GM12878 (cell line): ENCODE results near the gene CGREF1. TPM values are rescaled to one million over a fixed set of nuclear protein-coding genes. Genes with fewer than 3 reads are reported as not detected.

Experiments
- ATAC-seq: fragments of 200-7000 bp; cut with Tn5 transposase; 3 replicates; pipeline ENCODE4 v1.9.1; 2020; ENCODE audit warnings: mild to moderate bottlenecking, moderate library complexity
- BruUV-seq: library from RNA; stranded (reverse); fragments of 400-500 nt; replicated peaks from 2 replicates; lab custom pipeline; 2021; lab: Mats Ljungman, UMichigan
- CTCF ChIA-PET: fragments of 300-600 bp; sonication (Branson Sonifier 250); formaldehyde crosslinking; extraction: SDS; loops from one replicate; lab custom pipeline; 2021; ENCODE audit warnings: inconsistent platforms; lab: Yijun Ruan, JAX
- POLR2A ChIA-PET: fragments of 350-600 bp; formaldehyde crosslinking; extraction: SDS; loops from one replicate; lab custom pipeline; 2021; ENCODE audit warnings: inconsistent platforms; lab: Charles Lee
- RAD21 ChIA-PET: fragments of 300-600 bp; sonication (Branson Sonifier 250); formaldehyde crosslinking; loops from one replicate; lab custom pipeline; 2023; ENCODE audit warnings: antibody characterized with exemption; ENCODE audit not compliant: unreplicated experiment; lab: Charles Lee
- SMC1A ChIA-PET: fragments of 300-600 bp; sonication (Branson Sonifier 250); formaldehyde crosslinking; loops from one replicate; lab custom pipeline; 2023; ENCODE audit not compliant: unreplicated experiment, uncharacterized antibody; lab: Charles Lee
- DNase-seq: peaks from one replicate; pipeline ENCODE4 v3.0.0-alpha.2; 2011; ENCODE audit warnings: low read depth, low spot score
- FAIRE-seq: peaks from 3 replicates; lab custom pipeline; 2011; peaks lifted over from hg19 to GRCh38; lab: Jason Lieb, UNC
- H2AFZ ChIP-seq: 2 replicates; pipeline ENCODE4 v1.6.0; 2011; ENCODE audit warnings: low read depth, low read length, control low read depth; ENCODE audit not compliant: control insufficient read depth
- H3K27ac ChIP-seq: 2 replicates; pipeline ENCODE4 v1.5.1; 2011; ENCODE audit warnings: control low read depth; ENCODE audit not compliant: control insufficient read depth, insufficient read depth
- H3K27me3 ChIP-seq, 2 experiments: replicated peaks in 1 of 2; 2 replicates each; pipeline versions ENCODE4 v1.6.0 to v1.6.1; 2011; ENCODE audit warnings: low read length in 1 of 2; ENCODE audit not compliant: control insufficient read depth in 2 of 2, insufficient read depth in 2 of 2
- H3K36me3 ChIP-seq, 2 experiments: 2 replicates each; pipeline ENCODE4 v1.5.1; 2011; ENCODE audit warnings: low read length in 1 of 2; ENCODE audit not compliant: control insufficient read depth in 2 of 2, insufficient read depth in 2 of 2
- H3K4me1 ChIP-seq: 2 replicates; pipeline ENCODE4 v1.6.1; 2011; ENCODE audit warnings: mild to moderate bottlenecking, low read length, moderate library complexity, mixed read lengths; ENCODE audit not compliant: control insufficient read depth, insufficient read depth
- H3K4me2 ChIP-seq: 2 replicates; pipeline ENCODE4 v1.6.0; 2011; ENCODE audit warnings: control low read depth; ENCODE audit not compliant: control insufficient read depth, insufficient read depth
- H3K4me3 ChIP-seq: fragments of 200-600 bp; sonication (generic); 2 replicates; pipeline ENCODE4 v1.5.1; 2016
- H3K79me2 ChIP-seq: 2 replicates; pipeline ENCODE4 v1.6.0; 2011; ENCODE audit warnings: low read length; ENCODE audit not compliant: control insufficient read depth, insufficient read depth
- H3K9ac ChIP-seq: 2 replicates; pipeline ENCODE4 v1.8.0; 2011; ENCODE audit warnings: low read length, control low read depth, mixed read lengths; ENCODE audit not compliant: control insufficient read depth, insufficient read depth
- H3K9me3 ChIP-seq: replicated peaks from 3 replicates; pipeline ENCODE4 v1.5.1; 2011; ENCODE audit warnings: mild to moderate bottlenecking, low read length; ENCODE audit not compliant: control insufficient read depth, insufficient read depth
- H4K20me1 ChIP-seq: 2 replicates; pipeline ENCODE4 v1.6.0; 2011; ENCODE audit not compliant: control insufficient read depth, insufficient read depth
- ASH2L ChIP-seq: fragments of 300-600, 200-600 bp; sonication (generic); IDR thresholded peaks from 2 replicates; pipeline ENCODE4 v1.6.1; 2017; ENCODE audit warnings: low read depth, mild to moderate bottlenecking, borderline replicate concordance
- BMI1 ChIP-seq: fragments of 450-650 bp; IDR thresholded peaks from 2 replicates; pipeline ENCODE4 v1.6.1; 2016; ENCODE audit warnings: mild to moderate bottlenecking, moderate library complexity, borderline replicate concordance
- CREB1 ChIP-seq: IDR thresholded peaks from 2 replicates; pipeline ENCODE4 v1.6.1; 2012; ENCODE audit warnings: low read depth, mild to moderate bottlenecking, inconsistent platforms
- CREM ChIP-seq: IDR thresholded peaks from 2 replicates; pipeline ENCODE4 v1.6.1; 2014; ENCODE audit warnings: antibody characterized with exemption, low read depth
- ZBED1 ChIP-seq: IDR thresholded peaks from 2 replicates; pipeline ENCODE4 v1.6.1; 2016; ENCODE audit warnings: borderline replicate concordance
- WGBS: methylation state at CpG from one replicate; pipeline ENCODE4 v1.1.6; 2016; ENCODE audit warnings: low lambda C conversion rate; ENCODE audit not compliant: insufficient replicate concordance, insufficient coverage; ENCODE audit errors: missing lambda C conversion rate; 5-methylcytosine and 5-hydroxymethylcytosine counted together
- in situ Hi-C: fragments of 300-500 bp; cut with MboI; formaldehyde crosslinking; loops from 9 replicates; pipeline ENCODE4 v1.14.3; 2018; ENCODE audit warnings: mixed read lengths
- intact Hi-C: fragments of 100-400 bp; cut with micrococcal nuclease; formaldehyde crosslinking; loops from one replicate; pipeline ENCODE4 v1.14.2; 2022; ENCODE audit not compliant: unreplicated experiment
- polyA plus RNA-seq, 11 experiments: library from polyadenylated mRNA; depleted of rRNA in 4 of 11; unstranded in 6 of 11; stranded (reverse) in 5 of 11; fragments of >200 nt; fragmentation: Nextera tagmentation in 4 of 11; fragmentation: Illumina TruSeq in 1 of 11; extraction: Ambion mirVana in 4 of 11; extraction: Trizol in 1 of 11; gene quantifications; 1 replicate in 1 of 11; 2 replicates in 10 of 11; pipeline versions ENCODE4 v1.2.1 to v1.2.3, GENCODE V29; 2011 to 2016; ENCODE audit warnings: inconsistent platforms in 2 of 11, missing spikeins in 2 of 11, low read depth in 1 of 11
- total RNA-seq, 4 experiments: library from RNA; depleted of rRNA in 3 of 4; stranded (reverse); fragments of >200 nt in 3 of 4; fragmentation: Illumina TruSeq in 1 of 4; extraction: Trizol in 1 of 4; gene quantifications; 2 replicates each; pipeline versions ENCODE4 v1.2.1 to v1.2.3, GENCODE V29; 2013 to 2021
- TF ChIP-seq, protein P1 (sequence below): fragments of 450-650 bp; formaldehyde crosslinking; IDR thresholded peaks from 2 replicates; pipeline ENCODE4 v1.4.0; 2022; ENCODE audit warnings: mild to moderate bottlenecking, moderate library complexity

The CGREF1 gene
- total and polyA plus RNA-seq, 10 of the 15 experiments (the other 5 are each of a cell fraction or from before 2014, with no cell fraction given) = 0.06 to 0.21 TPM; not detected in 8

- DNase-seq (no peak), ATAC-seq (no peak), FAIRE-seq (no peak)
- Histone ChIP-seq H3K79me2 (peaks cover 32% of the 10 kb centered on the region), H3K4me3 (peak overlapping the region; percentile 75; the same call in 1 of the 2 replicates), H2AFZ (no peak overlapping the region), H3K27ac (no peak overlapping the region), H3K4me1 (peaks cover 19% of the 10 kb centered on the region), H3K9ac (peak overlapping the region; percentile 96; the same call in 1 of the 2 replicates), H3K4me2 (peak overlapping the region; percentile 94), H3K27me3 (no peaks in the 10 kb centered on the region), H3K9me3 (no peaks in the 10 kb centered on the region), H4K20me1 (no peaks in the 10 kb centered on the region), H3K36me3 (peaks cover 2 to 25% of the 10 kb centered on the region in 2 experiments; a peak in 3 of 4 replicates)
- POLR2A ChIA-PET = interaction anchor here (0.6 to 12.2 kb wide), 3 partner anchors 11 to 35 kb away, joined by 5 to 139 read pairs (median 7); partner anchors contain the start of gene AGBL5
- no TSS peak for BruUV-seq
- CTCF ChIA-PET = interaction anchor here (1.0 to 1.1 kb wide), 2 partner anchors 12 to 26 kb away, joined by 3 read pairs; no protein-coding TSS in a partner anchor
- intact Hi-C loops (no loop called here), in situ Hi-C loops (no loop called here)
- SMC1A ChIA-PET = no interaction called here
- RAD21 ChIA-PET = no interaction called here
- WGBS = 98% methylated on average over 6 of the region's 6 CpGs
- no peak for TF ChIP-seq BMI1
- no peak for TF ChIP-seq ASH2L
- TF ChIP-seq, protein P1, sequence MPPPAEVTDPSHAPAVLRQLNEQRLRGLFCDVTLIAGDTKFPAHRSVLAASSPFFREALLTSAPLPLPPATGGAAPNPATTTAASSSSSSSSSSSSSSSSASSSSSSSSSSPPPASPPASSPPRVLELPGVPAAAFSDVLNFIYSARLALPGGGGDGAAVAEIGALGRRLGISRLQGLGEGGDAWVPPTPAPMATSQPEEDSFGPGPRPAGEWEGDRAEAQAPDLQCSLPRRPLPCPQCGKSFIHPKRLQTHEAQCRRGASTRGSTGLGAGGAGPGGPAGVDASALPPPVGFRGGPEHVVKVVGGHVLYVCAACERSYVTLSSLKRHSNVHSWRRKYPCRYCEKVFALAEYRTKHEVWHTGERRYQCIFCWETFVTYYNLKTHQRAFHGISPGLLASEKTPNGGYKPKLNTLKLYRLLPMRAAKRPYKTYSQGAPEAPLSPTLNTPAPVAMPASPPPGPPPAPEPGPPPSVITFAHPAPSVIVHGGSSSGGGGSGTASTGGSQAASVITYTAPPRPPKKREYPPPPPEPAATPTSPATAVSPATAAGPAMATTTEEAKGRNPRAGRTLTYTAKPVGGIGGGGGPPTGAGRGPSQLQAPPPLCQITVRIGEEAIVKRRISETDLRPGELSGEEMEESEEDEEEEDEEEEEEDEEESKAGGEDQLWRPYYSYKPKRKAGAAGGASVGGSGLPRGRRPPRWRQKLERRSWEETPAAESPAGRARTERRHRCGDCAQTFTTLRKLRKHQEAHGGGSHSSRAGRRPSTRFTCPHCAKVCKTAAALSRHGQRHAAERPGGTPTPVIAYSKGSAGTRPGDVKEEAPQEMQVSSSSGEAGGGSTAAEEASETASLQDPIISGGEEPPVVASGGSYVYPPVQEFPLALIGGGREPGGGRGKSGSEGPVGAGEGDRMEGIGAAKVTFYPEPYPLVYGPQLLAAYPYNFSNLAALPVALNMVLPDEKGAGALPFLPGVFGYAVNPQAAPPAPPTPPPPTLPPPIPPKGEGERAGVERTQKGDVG = no peak
- TF ChIP-seq CREM = no peak
- no peak for TF ChIP-seq CREB1
- no peak for TF ChIP-seq ZBED1
These were observed 49.5 kb downstream of the CGREF1 start for GRCh38 chr2:27069436-27069835.
